Gastroesophageal sphincter (tissue), 3 donors: ENCODE data around the gene ITGB8.

Source experiments
- CTCF ChIP-seq, 4 experiments: fragments of 200-600 bp in 2 of 4; fragments of 450-650 bp in 2 of 4; sonication (generic) in 1 of 4; IDR thresholded peaks; one replicate each; pipeline ENCODE4 v1.5.1; 2017 to 2019; ENCODE audit warnings: antibody characterized with exemption in 4 of 4, mild to moderate bottlenecking in 2 of 4, moderate library complexity in 2 of 4
- EP300 ChIP-seq: sonication (generic); formaldehyde crosslinking; IDR thresholded peaks from one replicate; pipeline ENCODE4 v1.6.1; 2017; ENCODE audit warnings: antibody characterized with exemption, mild to moderate bottlenecking
- POLR2A ChIP-seq, 2 donors: fragments of 450-650 bp; IDR thresholded peaks; one replicate each; pipeline ENCODE4 v1.6.1; 2017; ENCODE audit warnings: antibody characterized with exemption in 2 of 2, mild to moderate bottlenecking in 2 of 2, moderate library complexity in 1 of 2
- POLR2AphosphoS5 ChIP-seq: sonication (generic); formaldehyde crosslinking; IDR thresholded peaks from one replicate; pipeline ENCODE4 v1.6.1; 2017; ENCODE audit warnings: antibody characterized with exemption

GRCh38 chr7:20338285-20338684, 7.6 kb downstream of the ITGB8 start:
- no peak for TF ChIP-seq CTCF (IDR thresholded peaks at IDR 0.05)
- TF ChIP-seq EP300, result no peak
- no peak for TF ChIP-seq POLR2A (IDR thresholded peaks at IDR 0.05)
- TF ChIP-seq POLR2AphosphoS5, result no peak
